CD4-positive, alpha-beta memory T cell (primary cell): ENCODE results near the gene SAMD14. TPM values are rescaled to one million over a fixed set of nuclear protein-coding genes. Genes with fewer than 3 reads are reported as not detected.

ENCODE experiments used
- CTCF ChIA-PET: fragments of 350-600 bp; sonication (Branson Sonifier 250); formaldehyde crosslinking; loops from one replicate; lab custom pipeline; 2021; ENCODE audit warnings: inconsistent platforms; ENCODE audit not compliant: partially characterized antibody; lab: Charles Lee
- POLR2A ChIA-PET: fragments of 350-600 bp; sonication (Branson Sonifier 250); formaldehyde crosslinking; loops from one replicate; lab custom pipeline; 2021; ENCODE audit not compliant: partially characterized antibody; lab: Charles Lee
- DNase-seq, 5 donors: peaks; one replicate each; pipeline versions ENCODE4 v3.0.0 to v3.0.0-alpha.2; 2020 to 2022; ENCODE audit warnings: mixed read lengths in 1 of 5
- H3K27ac ChIP-seq: one replicate; pipeline ENCODE4 v1.7.0; 2013; ENCODE audit warnings: low read depth, low read length
- H3K27me3 ChIP-seq: 2 replicates; pipeline ENCODE4 v1.7.0; 2013; ENCODE audit warnings: mild to moderate bottlenecking, low read length, moderate library complexity; ENCODE audit not compliant: insufficient read depth
- H3K36me3 ChIP-seq: 2 replicates; pipeline ENCODE4 v1.7.0; 2013; ENCODE audit warnings: mild to moderate bottlenecking, low read length, moderate library complexity; ENCODE audit not compliant: insufficient read depth
- H3K4me1 ChIP-seq: 2 replicates; pipeline ENCODE4 v1.7.0; 2013; ENCODE audit warnings: mild to moderate bottlenecking, low read length, moderate library complexity; ENCODE audit not compliant: insufficient read depth
- H3K4me3 ChIP-seq, 2 donors: one replicate each; pipeline ENCODE4 v1.7.0; 2013; ENCODE audit warnings: low read length in 2 of 2, mild to moderate bottlenecking in 1 of 2
- H3K9me3 ChIP-seq, 2 donors: one replicate each; pipeline ENCODE4 v1.7.0; 2013; ENCODE audit warnings: low read length in 2 of 2, control low read depth in 1 of 2; ENCODE audit not compliant: control insufficient read depth in 1 of 2
- H3K27ac Mint-ChIP-seq, 7 donors: one replicate each; pipeline ENCODE4 v1.8.0; 2020 to 2021; ENCODE audit warnings: mixed read lengths in 7 of 7, mild to moderate bottlenecking in 6 of 7, inconsistent platforms in 3 of 7, moderate library complexity in 3 of 7
- H3K27me3 Mint-ChIP-seq, 2 donors: one replicate each; pipeline ENCODE4 v1.8.0; 2020 to 2021; ENCODE audit warnings: mixed read lengths in 2 of 2
- H3K36me3 Mint-ChIP-seq, 2 donors: one replicate each; pipeline ENCODE4 v1.8.0; 2020 to 2021; ENCODE audit warnings: mixed read lengths in 2 of 2, inconsistent platforms in 1 of 2, mild to moderate bottlenecking in 1 of 2
- H3K4me1 Mint-ChIP-seq, 4 donors: one replicate each; pipeline ENCODE4 v1.8.0; 2020 to 2021; ENCODE audit warnings: mixed read lengths in 4 of 4, mild to moderate bottlenecking in 1 of 4
- H3K4me3 Mint-ChIP-seq, 8 donors: one replicate each; pipeline ENCODE4 v1.8.0; 2020 to 2021; ENCODE audit warnings: mixed read lengths in 8 of 8, mild to moderate bottlenecking in 7 of 8, moderate library complexity in 6 of 8, inconsistent platforms in 3 of 8
- H3K9me3 Mint-ChIP-seq, 8 donors: one replicate each; pipeline ENCODE4 v1.8.0; 2020 to 2021; ENCODE audit warnings: mixed read lengths in 8 of 8, mild to moderate bottlenecking in 5 of 8, inconsistent platforms in 3 of 8, moderate library complexity in 1 of 8
- intact Hi-C: fragments of 100-400 bp; cut with micrococcal nuclease; formaldehyde crosslinking; loops from one replicate; pipeline ENCODE4 v1.15.1; 2023
- polyA plus RNA-seq, 2 donors: library from polyadenylated mRNA; unstranded; fragments of 300-500 nt; fragmentation: Illumina TruSeq; gene quantifications; one replicate each; pipeline ENCODE4 v1.2.3, GENCODE V29; 2021
- total RNA-seq, 2 experiments: library from RNA; stranded (reverse); gene quantifications; one replicate each; pipeline ENCODE4 v1.2.3, GENCODE V29; 2021

The SAMD14 gene
- total and polyA plus RNA-seq, 4 experiments from 2014 or later, result 0.16 to 1.3 (median 0.72) TPM

DNA sequence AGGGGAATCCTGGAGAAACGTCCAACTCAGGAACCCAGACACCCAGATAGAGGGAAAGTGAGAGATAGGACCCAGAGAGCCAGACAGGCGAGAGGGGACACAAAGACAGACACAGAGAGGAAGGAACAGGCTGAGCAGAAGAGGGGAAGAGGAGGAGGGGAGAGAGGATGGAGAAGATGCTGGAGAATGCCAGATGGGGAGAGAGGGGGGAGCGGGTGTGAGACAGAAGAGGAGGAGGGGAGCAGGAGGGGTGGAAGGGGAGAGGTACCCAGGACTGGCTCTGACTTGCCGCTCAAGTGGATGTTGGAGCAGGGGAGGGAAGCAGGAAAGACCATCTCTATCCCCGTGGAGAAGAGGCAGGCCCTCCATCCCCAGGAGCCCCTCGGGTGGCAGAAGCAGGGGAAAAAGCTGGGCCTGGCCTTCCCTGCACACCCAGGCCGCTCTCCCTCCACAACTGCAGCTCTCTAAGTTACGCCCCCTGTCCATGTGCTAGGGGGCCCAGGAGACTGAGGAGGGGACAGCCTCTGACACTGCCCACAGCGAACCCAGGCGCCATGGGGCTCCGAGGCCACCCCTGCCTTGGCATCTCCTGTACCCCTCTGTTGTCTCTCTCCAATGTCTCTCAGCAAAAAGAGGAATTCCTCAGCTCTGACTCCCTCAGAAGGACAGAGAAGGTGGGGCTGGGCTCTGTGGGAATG lies 15.7 kb upstream of the SAMD14 start:
- Mint-ChIP-seq H3K4me1 (peaks cover 52 to 80% (median 67%) of the 10 kb centered on the region in 4 donors), H3K27ac (peak overlapping the region; percentile 70 to 96 (median 78)), H3K36me3 (peaks cover 28 to 69% of the 10 kb centered on the region in 2 donors), H3K9me3 (peaks cover 0 to 4% (median 0%) of the 10 kb centered on the region in 8 donors), H3K27me3 (no peaks in the 10 kb centered on the region), H3K4me3 (peak overlapping the region in 7 of 8 donors; percentile 71 to 99 (median 94))
- Histone ChIP-seq H3K4me3 (peak overlapping the region in 1 of 2 donors; percentile 76), H3K27ac (peak overlapping the region; percentile 79), H3K36me3 (peaks cover 32% of the 10 kb centered on the region), H3K9me3 (no peaks in the 10 kb centered on the region), H3K4me1 (peaks cover 77% of the 10 kb centered on the region), H3K27me3 (no peaks in the 10 kb centered on the region)
- intact Hi-C loops, result no loop called here
- ChIA-PET CTCF (interaction anchor here (0.9 to 4.5 kb wide), 7 partner anchors 11 to 115 kb away, joined by 3 to 36 read pairs (median 6); no protein-coding TSS in a partner anchor), POLR2A (interaction anchor here (0.8 to 9.0 kb wide), 3 partner anchors 9 to 16 kb away, joined by 3 to 102 read pairs (median 6); no protein-coding TSS in a partner anchor)
- DNase-seq, result no peak

DNA sequence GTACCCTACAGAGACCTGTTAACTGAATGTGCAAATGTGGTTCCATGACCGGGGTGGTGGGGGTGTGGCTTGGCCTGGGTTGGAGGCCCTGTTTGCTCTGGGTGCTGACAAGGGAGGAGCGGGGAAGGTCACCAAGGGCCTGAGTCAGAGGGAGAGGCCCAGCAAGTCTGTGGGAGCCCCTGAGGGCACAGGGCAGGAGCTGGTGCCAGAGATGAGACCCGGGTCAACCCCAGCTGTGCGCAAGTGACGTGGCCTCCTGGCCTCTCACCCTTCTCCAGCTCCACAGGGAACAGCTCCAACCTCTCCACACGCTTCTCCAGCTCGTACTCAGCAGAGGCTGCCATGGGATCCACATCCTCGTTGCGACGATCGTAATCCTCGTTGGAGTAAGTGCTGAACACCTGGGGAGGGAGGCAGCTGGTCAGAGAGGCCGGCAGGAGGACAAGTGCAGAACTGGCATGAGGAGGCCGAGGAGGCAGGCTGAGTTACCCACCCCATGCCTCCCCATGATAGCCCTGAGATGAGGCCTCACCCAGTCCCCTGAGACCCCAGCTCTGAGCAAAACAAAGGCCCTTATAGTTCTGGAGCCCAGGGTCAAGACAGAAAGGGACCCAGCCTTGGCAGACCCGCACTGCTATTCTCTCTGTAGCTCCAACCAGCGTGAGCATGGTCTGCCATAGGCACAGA lies 15.0 kb upstream of the SAMD14 start:
- no peak overlapping the region for H3K4me3 ChIP-seq
- peaks cover 38% of the 10 kb centered on the region for H3K36me3 ChIP-seq
- POLR2A ChIA-PET, result interaction anchor here (0.8 to 9.0 kb wide), 3 partner anchors 10 to 16 kb away, joined by 3 to 102 read pairs (median 6); no protein-coding TSS in a partner anchor

GRCh38 chr17:50144355-50144754 lies 14.4 kb upstream of the SAMD14 start:
- Mint-ChIP-seq H3K4me3 (peak overlapping the region in 6 of 8 donors; percentile 26 to 99 (median 50)), H3K27me3 (no peaks in the 10 kb centered on the region), H3K36me3 (peaks cover 40 to 79% of the 10 kb centered on the region in 2 donors), H3K4me1 (peaks cover 62 to 93% (median 80%) of the 10 kb centered on the region in 4 donors), H3K9me3 (peaks cover 0 to 4% (median 0%) of the 10 kb centered on the region in 8 donors), H3K27ac (peak overlapping the region; percentile 57 to 93 (median 86))
- peaks cover 91% of the 10 kb centered on the region for H3K4me1 ChIP-seq
- CTCF ChIA-PET, result interaction anchor here (0.6 to 4.5 kb wide), 6 partner anchors 17 to 360 kb away, joined by 4 to 36 read pairs (median 8); no protein-coding TSS in a partner anchor
- intact Hi-C loops, result no loop called here
- H3K9me3 ChIP-seq, result no peaks in the 10 kb centered on the region
- no peak for DNase-seq
- POLR2A ChIA-PET, result interaction anchor here (9.0 kb wide), 1 partner anchor 17 kb away, joined by 102 read pairs; no protein-coding TSS in a partner anchor
- H3K4me3 ChIP-seq, result no peak overlapping the region
- peaks cover 43% of the 10 kb centered on the region for H3K36me3 ChIP-seq
- H3K27ac ChIP-seq, result no peak overlapping the region
- H3K27me3 ChIP-seq, result no peaks in the 10 kb centered on the region

More for the DNA sequence above, 15.0 kb upstream of the SAMD14 start:
- Histone ChIP-seq H3K4me1 (peaks cover 84% of the 10 kb centered on the region), H3K9me3 (no peaks in the 10 kb centered on the region), H3K27me3 (no peaks in the 10 kb centered on the region), H3K27ac (no peak overlapping the region)
- CTCF ChIA-PET, result interaction anchor here (0.9 to 4.5 kb wide), 7 partner anchors 11 to 51 kb away, joined by 3 to 36 read pairs (median 6); no protein-coding TSS in a partner anchor
- H3K4me3 Mint-ChIP-seq, result peak overlapping the region in 7 of 8 donors; percentile 47 to 99 (median 75)
- no peaks in the 10 kb centered on the region for H3K27me3 Mint-ChIP-seq
- intact Hi-C loops, result no loop called here
- H3K4me1 Mint-ChIP-seq, result peaks cover 58 to 87% (median 74%) of the 10 kb centered on the region in 4 donors
- peaks cover 0 to 4% (median 0%) of the 10 kb centered on the region in 8 donors for H3K9me3 Mint-ChIP-seq
- peak overlapping the region; percentile 61 to 93 (median 81) for H3K27ac Mint-ChIP-seq
- no peak for DNase-seq
- H3K36me3 Mint-ChIP-seq, result peaks cover 34 to 73% of the 10 kb centered on the region in 2 donors

GRCh38 chr17:50143461-50144176 lies 13.7 kb upstream of the SAMD14 start:
- peak overlapping the region; percentile 55 to 93 (median 86) for H3K27ac Mint-ChIP-seq
- Histone ChIP-seq H3K4me3 (no peak overlapping the region), H3K9me3 (no peaks in the 10 kb centered on the region), H3K27ac (no peak overlapping the region), H3K36me3 (peaks cover 50% of the 10 kb centered on the region), H3K4me1 (peaks cover 94% of the 10 kb centered on the region), H3K27me3 (no peaks in the 10 kb centered on the region)
- no peaks in the 10 kb centered on the region for H3K27me3 Mint-ChIP-seq
- DNase-seq, result no peak
- peak overlapping the region in 4 of 8 donors; percentile 52 to 99 (median 70) for H3K4me3 Mint-ChIP-seq
- ChIA-PET CTCF (interaction anchor here (0.6 to 5.6 kb wide), 6 partner anchors 8 to 360 kb away, joined by 3 to 118 read pairs (median 4); no protein-coding TSS in a partner anchor), POLR2A (interaction anchor here (1.1 to 1.7 kb wide), 3 partner anchors 8 to 18 kb away, joined by 5 to 6 read pairs (median 6); no protein-coding TSS in a partner anchor)
- H3K36me3 Mint-ChIP-seq, result peaks cover 47 to 81% of the 10 kb centered on the region in 2 donors
- H3K4me1 Mint-ChIP-seq, result peaks cover 62 to 98% (median 82%) of the 10 kb centered on the region in 4 donors
- H3K9me3 Mint-ChIP-seq, result peaks cover 0 to 4% (median 0%) of the 10 kb centered on the region in 8 donors
- intact Hi-C loops, result no loop called here

- Histone ChIP-seq H3K9me3 (no peaks in the 10 kb centered on the region), H3K4me3 (peak overlapping the region in 1 of 2 donors; percentile 27), H3K36me3 (peaks cover 69% of the 10 kb centered on the region), H3K4me1 (peaks cover 87% of the 10 kb centered on the region), H3K27ac (peak overlapping the region; percentile 68), H3K27me3 (no peaks in the 10 kb centered on the region)
- peaks cover 59 to 95% (median 77%) of the 10 kb centered on the region in 4 donors for H3K4me1 Mint-ChIP-seq
- ChIA-PET POLR2A (interaction anchor here (1.3 to 4.7 kb wide), 5 partner anchors 9 to 20 kb away, joined by 3 to 75 read pairs (median 14); partner anchors contain the start of genes PPP1R9B and SAMD14), CTCF (interaction anchor here (0.9 to 5.6 kb wide), 8 partner anchors 9 to 55 kb away, joined by 3 to 118 read pairs (median 9); partner anchors contain the start of genes PDK2 and PPP1R9B)
- peak overlapping the region; percentile 63 to 99 (median 83) for H3K4me3 Mint-ChIP-seq
- intact Hi-C loops, result loop anchor here (2.0 kb wide), 1 partner anchor 57 kb away; no protein-coding TSS in a partner anchor
- DNase-seq, result no peak
- no peaks in the 10 kb centered on the region for H3K27me3 Mint-ChIP-seq
- H3K9me3 Mint-ChIP-seq, result peaks cover 0 to 2% (median 0%) of the 10 kb centered on the region in 8 donors
- H3K36me3 Mint-ChIP-seq, result peaks cover 65 to 89% of the 10 kb centered on the region in 2 donors
- peak overlapping the region; percentile 87 to 95 (median 92) for H3K27ac Mint-ChIP-seq
These were observed 11.8 kb upstream of the SAMD14 start for GRCh38 chr17:50141745-50142110.
